Measurements from ENCODE around the gene ADNP.

DNA sequence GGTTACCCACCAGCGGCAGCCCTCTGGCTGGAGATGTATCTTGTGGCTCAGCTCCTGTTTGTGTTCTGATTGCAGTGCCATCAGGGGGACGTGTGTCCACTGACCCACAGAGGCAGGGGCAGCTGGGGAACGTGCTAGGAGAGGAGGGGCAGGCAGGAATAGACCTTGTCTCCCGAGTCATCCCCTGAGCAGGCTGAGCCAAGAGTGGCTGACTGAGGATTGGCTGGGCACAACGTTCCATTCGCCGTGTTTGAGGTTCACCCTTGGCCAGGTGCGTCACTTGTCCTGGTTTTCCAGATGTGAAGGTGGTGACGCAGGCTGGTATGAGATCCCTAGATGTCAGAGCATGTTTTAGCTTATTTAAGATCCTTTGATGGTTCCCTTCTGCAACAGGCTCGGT, 57.7 kb downstream of the ADNP start:
- TF ChIP-seq CTCF (conservative IDR thresholded peaks at IDR 0.05; ENCODE audit: low read depth, low read length) = no peak
- no peak for TF ChIP-seq RFX5 (IDR thresholded peaks at IDR 0.05; ENCODE audit: low read depth, low read length)
- TF ChIP-seq, protein P1, sequence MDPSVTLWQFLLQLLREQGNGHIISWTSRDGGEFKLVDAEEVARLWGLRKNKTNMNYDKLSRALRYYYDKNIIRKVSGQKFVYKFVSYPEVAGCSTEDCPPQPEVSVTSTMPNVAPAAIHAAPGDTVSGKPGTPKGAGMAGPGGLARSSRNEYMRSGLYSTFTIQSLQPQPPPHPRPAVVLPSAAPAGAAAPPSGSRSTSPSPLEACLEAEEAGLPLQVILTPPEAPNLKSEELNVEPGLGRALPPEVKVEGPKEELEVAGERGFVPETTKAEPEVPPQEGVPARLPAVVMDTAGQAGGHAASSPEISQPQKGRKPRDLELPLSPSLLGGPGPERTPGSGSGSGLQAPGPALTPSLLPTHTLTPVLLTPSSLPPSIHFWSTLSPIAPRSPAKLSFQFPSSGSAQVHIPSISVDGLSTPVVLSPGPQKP (IDR thresholded peaks at IDR 0.05; ENCODE audit: borderline replicate concordance, low read depth, low read length) = no peak
- TF ChIP-seq, protein P2, sequence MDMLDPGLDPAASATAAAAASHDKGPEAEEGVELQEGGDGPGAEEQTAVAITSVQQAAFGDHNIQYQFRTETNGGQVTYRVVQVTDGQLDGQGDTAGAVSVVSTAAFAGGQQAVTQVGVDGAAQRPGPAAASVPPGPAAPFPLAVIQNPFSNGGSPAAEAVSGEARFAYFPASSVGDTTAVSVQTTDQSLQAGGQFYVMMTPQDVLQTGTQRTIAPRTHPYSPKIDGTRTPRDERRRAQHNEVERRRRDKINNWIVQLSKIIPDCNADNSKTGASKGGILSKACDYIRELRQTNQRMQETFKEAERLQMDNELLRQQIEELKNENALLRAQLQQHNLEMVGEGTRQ (IDR thresholded peaks at IDR 0.05; ENCODE audit: low read depth, low read length) = no peak
- no peak for TF ChIP-seq MAFK (IDR thresholded peaks at IDR 0.05; ENCODE audit: low read depth, low read length)
- no peak for TF ChIP-seq MXI1 (IDR thresholded peaks at IDR 0.05; ENCODE audit: borderline replicate concordance, low read depth, low read length)

All from IMR-90 (cell line).